GM23248 (cell line): ENCODE results near the gene PPP1R13B. TPM values are rescaled to one million over a fixed set of nuclear protein-coding genes. Genes with fewer than 3 reads are reported as not detected.

Experiments used
- DNase-seq: peaks from one replicate; pipeline ENCODE4 v3.0.0-alpha.2; 2015
- H2AFZ ChIP-seq: fragments of 200-600 bp; sonication (generic); 2 replicates; pipeline ENCODE4 v1.6.1; 2016; ENCODE audit warnings: antibody characterized with exemption
- H3F3A ChIP-seq: fragments of 200-600 bp; sonication (generic); 2 replicates; pipeline ENCODE4 v1.6.1; 2016; ENCODE audit warnings: mild to moderate bottlenecking, antibody characterized with exemption, mixed run types; ENCODE audit not compliant: insufficient read depth
- H3K27ac ChIP-seq: fragments of 200-600 bp; sonication (generic); 2 replicates; pipeline ENCODE4 v1.5.1; 2016; ENCODE audit warnings: mild to moderate bottlenecking
- H3K27me3 ChIP-seq: fragments of 200-600 bp; sonication (generic); replicated peaks from 2 replicates; pipeline ENCODE4 v1.6.1; 2016; ENCODE audit warnings: mild to moderate bottlenecking; ENCODE audit not compliant: insufficient read depth
- H3K36me3 ChIP-seq: fragments of 200-600 bp; sonication (generic); 2 replicates; pipeline ENCODE4 v1.6.1; 2016; ENCODE audit warnings: low read depth, mild to moderate bottlenecking
- H3K4me1 ChIP-seq: fragments of 200-600 bp; sonication (generic); 2 replicates; pipeline ENCODE4 v1.6.1; 2016; ENCODE audit warnings: mild to moderate bottlenecking; ENCODE audit not compliant: insufficient read depth
- H3K4me2 ChIP-seq: fragments of 200-600 bp; sonication (generic); one replicate; pipeline ENCODE4 v1.6.1; 2016; ENCODE audit warnings: mild to moderate bottlenecking; ENCODE audit not compliant: unreplicated experiment
- H3K4me3 ChIP-seq: fragments of 200-600 bp; sonication (generic); 2 replicates; pipeline ENCODE4 v1.5.1; 2016; ENCODE audit warnings: mild to moderate bottlenecking
- H3K79me2 ChIP-seq: fragments of 200-600 bp; sonication (generic); 2 replicates; pipeline ENCODE4 v1.6.1; 2016; ENCODE audit warnings: mild to moderate bottlenecking; ENCODE audit not compliant: insufficient read depth
- H3K9ac ChIP-seq: fragments of 200-600 bp; sonication (generic); 2 replicates; pipeline ENCODE4 v1.6.1; 2016; ENCODE audit warnings: mild to moderate bottlenecking
- H3K9me2 ChIP-seq: fragments of 200-600 bp; sonication (generic); 2 replicates; pipeline ENCODE4 v1.6.1; 2016; ENCODE audit warnings: mixed run types, mild to moderate bottlenecking, moderate library complexity; ENCODE audit not compliant: insufficient read depth
- H3K9me3 ChIP-seq: fragments of 200-600 bp; sonication (generic); one replicate; pipeline ENCODE4 v1.6.1; 2017; ENCODE audit warnings: low read depth
- H4K20me1 ChIP-seq: fragments of 200-600 bp; sonication (generic); 2 replicates; pipeline ENCODE4 v1.6.0; 2016; ENCODE audit not compliant: insufficient read depth
- EZH2 ChIP-seq: fragments of 200-600 bp; sonication (generic); IDR thresholded peaks from 2 replicates; pipeline ENCODE4 v1.6.1; 2018; ENCODE audit warnings: antibody characterized with exemption, mild to moderate bottlenecking; ENCODE audit not compliant: insufficient read depth, poor library complexity, severe bottlenecking
- EZH2phosphoT487 ChIP-seq: fragments of 200-600 bp; sonication (generic); IDR thresholded peaks from 2 replicates; pipeline ENCODE4 v1.6.1; 2018; ENCODE audit warnings: antibody characterized with exemption, moderate library complexity, mild to moderate bottlenecking, low read depth; ENCODE audit not compliant: insufficient read depth
- WGBS, 2 experiments: methylation state at CpG; one replicate each; pipeline ENCODE4 v1.1.6; 2015 to 2017; ENCODE audit warnings: low lambda C conversion rate in 2 of 2, low coverage in 1 of 2; ENCODE audit errors: missing lambda C conversion rate in 2 of 2; 5-methylcytosine and 5-hydroxymethylcytosine counted together
- in situ Hi-C: fragments of 300-500 bp; cut with MboI; formaldehyde crosslinking; loops from 2 replicates; pipeline ENCODE4 v1.15.0; 2020
- polyA plus RNA-seq: library from polyadenylated mRNA; unstranded; fragments of >200 nt; fragmentation: Nextera tagmentation; extraction: Ambion mirVana; gene quantifications from 2 replicates; pipeline ENCODE4 v1.2.1, GENCODE V29; 2016
- total RNA-seq: library from RNA; depleted of rRNA; stranded (reverse); fragments of >200 nt; shearing (Covaris generic); gene quantifications from 2 replicates; pipeline ENCODE4 v1.2.3, GENCODE V29; 2014

PPP1R13B gene
- total and polyA plus RNA-seq, 2 experiments from 2014 or later = 2.0 to 4.6 TPM

DNA sequence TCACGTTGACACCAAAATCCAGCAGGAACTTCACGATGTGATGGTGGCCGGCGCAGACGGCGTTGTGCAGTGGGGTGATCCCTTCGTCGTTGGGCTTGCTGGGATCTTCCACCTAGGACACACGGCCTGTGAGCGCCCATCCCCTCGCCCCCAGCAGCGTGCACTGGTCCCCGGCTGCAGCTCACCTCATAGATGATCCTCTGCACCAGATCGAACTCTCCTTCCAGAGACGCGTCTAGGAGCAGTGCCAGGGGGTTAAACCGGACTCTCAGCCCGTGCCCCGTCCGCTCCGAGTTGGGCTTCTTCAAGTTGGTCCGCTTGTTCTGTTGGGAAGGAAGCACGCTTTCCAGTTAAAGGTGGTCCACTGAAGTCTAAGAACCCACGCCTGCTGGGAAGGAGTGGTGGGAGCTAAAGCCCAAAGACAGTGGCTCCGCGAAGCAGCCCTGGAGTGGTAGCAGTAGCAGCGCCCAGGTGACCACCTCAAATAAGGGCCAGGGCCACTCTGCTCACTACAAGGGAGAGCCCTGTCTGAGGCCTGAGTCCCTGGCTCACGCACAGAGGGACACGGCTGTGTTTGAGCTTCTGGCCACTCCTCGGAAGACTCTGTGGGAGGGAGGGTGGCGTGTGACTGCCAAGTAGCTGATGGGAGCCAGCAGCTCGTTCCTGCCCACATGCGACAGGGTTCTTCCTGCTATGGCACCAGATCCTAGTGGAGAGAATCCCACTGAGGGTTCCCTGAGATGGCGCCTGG lies 108.5 kb downstream of the PPP1R13B start:
- Histone ChIP-seq H3K4me1 (no peaks in the 10 kb centered on the region), H4K20me1 (no peaks in the 10 kb centered on the region), H3K79me2 (no peaks in the 10 kb centered on the region), H3K4me2 (no peak overlapping the region), H3K27ac (no peak overlapping the region), H3K4me3 (no peak overlapping the region), H3K9me3 (no peaks in the 10 kb centered on the region), H3K9me2 (no peaks in the 10 kb centered on the region), H3K9ac (no peak overlapping the region), H2AFZ (no peak overlapping the region), H3F3A (no peaks in the 10 kb centered on the region), H3K27me3 (no peaks in the 10 kb centered on the region), H3K36me3 (no peaks in the 10 kb centered on the region)
- in situ Hi-C loops = no loop called here
- no peak for DNase-seq
- 82 to 83% methylated on average over 31 to 34 of the region's 34 CpGs for WGBS, 2 experiments
- TF ChIP-seq EZH2 (no peak), EZH2phosphoT487 (no peak)

DNA sequence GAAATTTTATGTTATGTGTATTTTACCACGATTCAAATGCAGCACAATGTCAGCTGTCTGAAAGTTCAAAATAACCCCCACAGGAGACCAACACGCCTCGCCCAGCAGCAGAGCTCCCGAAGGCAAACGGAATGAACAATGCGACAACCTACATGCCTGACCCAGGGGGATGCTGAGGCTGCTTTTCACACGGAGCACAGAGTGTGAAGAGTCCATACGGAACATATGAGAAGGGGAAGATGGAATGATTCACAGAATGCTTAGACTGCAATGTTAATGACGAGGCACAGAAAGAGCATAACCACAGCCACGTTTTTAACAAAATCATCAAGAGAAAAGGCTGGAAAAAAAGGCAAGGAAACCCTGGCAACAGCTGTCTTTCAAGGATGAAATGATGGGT lies 109.2 kb downstream of the PPP1R13B start:
- H3K27ac ChIP-seq = no peak overlapping the region
- no peak for DNase-seq
- no peak overlapping the region for H3K4me2 ChIP-seq
- no peaks in the 10 kb centered on the region for H3F3A ChIP-seq
- H3K27me3 ChIP-seq = no peaks in the 10 kb centered on the region
- H3K9me2 ChIP-seq = no peaks in the 10 kb centered on the region
- H3K9me3 ChIP-seq = no peaks in the 10 kb centered on the region
- H3K4me3 ChIP-seq = no peak overlapping the region
- in situ Hi-C loops = no loop called here
- 82 to 88% methylated on average over 10 of the region's 10 CpGs for WGBS, 2 experiments
- no peak overlapping the region for H2AFZ ChIP-seq
- H3K9ac ChIP-seq = no peak overlapping the region
- no peaks in the 10 kb centered on the region for H3K4me1 ChIP-seq
- H3K36me3 ChIP-seq = peaks cover 4% of the 10 kb centered on the region; the same call in 1 of the 2 replicates
- no peaks in the 10 kb centered on the region for H3K79me2 ChIP-seq
- no peaks in the 10 kb centered on the region for H4K20me1 ChIP-seq
- TF ChIP-seq EZH2 (no peak), EZH2phosphoT487 (no peak)

DNA sequence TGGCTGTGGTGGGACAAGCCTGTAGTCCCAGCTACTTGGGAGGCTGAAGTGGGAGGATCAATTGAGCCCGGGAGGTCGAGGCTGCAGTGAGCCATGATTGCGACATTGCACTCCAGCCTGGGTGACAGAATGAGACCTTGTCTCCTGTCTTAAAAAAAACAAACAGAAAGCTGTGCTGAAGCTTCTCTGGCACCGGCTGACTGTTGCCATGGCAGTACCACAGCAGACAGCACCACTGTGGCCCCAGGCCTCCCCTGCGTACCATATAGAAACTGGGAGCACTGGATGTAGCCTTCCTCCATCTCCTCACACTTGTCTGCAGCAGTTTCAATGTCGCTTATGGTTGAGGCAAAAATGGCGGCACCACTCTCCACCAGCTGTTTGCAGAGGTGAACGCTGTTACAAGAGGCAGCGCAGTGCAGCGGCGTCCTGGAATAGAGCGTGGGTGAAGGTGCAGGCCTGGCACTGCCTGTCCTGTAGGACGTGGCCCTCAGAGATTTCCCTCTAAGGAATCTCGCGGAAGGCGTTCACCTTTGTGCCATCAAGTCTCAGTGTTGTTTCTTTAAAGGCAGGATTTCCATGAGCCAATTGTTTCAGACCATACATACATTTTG lies 109.8 kb downstream of the PPP1R13B start:
- in situ Hi-C loops = no loop called here
- Histone ChIP-seq H3F3A (no peaks in the 10 kb centered on the region), H3K9me2 (no peaks in the 10 kb centered on the region), H3K27me3 (no peaks in the 10 kb centered on the region), H3K4me3 (no peak overlapping the region), H3K27ac (no peak overlapping the region), H3K4me1 (no peaks in the 10 kb centered on the region), H3K36me3 (peaks cover 9% of the 10 kb centered on the region; the same call in 1 of the 2 replicates), H3K4me2 (no peak overlapping the region), H3K9ac (no peak overlapping the region), H4K20me1 (no peaks in the 10 kb centered on the region), H2AFZ (no peak overlapping the region), H3K9me3 (no peaks in the 10 kb centered on the region), H3K79me2 (no peaks in the 10 kb centered on the region)
- WGBS, 2 experiments = 94 to 95% methylated on average over 16 of the region's 16 CpGs
- no peak for TF ChIP-seq EZH2phosphoT487
- TF ChIP-seq EZH2 = no peak
- DNase-seq = no peak

DNA sequence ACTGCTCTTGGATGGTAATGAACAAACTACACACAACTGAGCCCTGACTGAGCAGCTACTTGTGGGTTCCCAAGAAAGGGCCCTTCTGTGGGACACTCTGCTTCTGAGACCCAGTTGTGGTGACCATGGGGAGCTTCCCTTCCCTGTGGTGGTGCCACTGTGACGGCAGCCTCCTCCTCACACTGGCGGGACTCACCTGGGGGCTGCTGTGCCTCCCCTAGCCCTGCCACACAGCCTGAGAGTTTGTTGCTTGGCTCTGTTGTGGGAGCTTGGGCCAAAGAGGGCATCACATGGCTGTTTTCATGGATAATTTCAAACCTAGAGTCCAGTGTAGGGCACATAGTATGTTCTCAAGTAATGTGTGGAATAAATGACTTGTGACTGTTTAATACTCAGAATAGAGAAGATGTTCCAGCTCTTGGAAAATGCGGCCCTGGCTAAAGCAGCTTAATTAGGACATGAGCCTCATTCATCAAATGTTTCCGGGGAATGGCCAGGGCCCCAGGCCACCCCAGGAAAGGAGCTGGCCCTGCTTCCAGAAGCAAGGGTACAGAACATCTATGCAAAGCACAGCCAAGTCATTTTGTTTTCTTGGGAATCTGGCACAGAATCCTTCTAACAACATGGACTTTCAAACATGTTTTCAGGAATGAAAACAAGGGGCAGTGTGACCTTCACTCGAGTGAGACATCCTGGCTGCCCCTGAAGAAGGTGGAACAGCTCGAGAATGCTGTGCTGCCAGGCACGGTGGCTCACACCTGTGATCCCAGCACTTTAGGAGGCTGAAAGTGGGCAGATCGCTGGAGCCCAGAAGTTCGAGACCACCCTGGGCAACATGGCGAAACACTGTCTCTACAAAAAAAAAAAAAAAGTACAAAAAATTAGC lies 110.6 kb downstream of the PPP1R13B start:
- no peaks in the 10 kb centered on the region for H3K9me3 ChIP-seq
- no peaks in the 10 kb centered on the region for H3K79me2 ChIP-seq
- in situ Hi-C loops = no loop called here
- no peak overlapping the region for H3K9ac ChIP-seq
- H3K9me2 ChIP-seq = no peaks in the 10 kb centered on the region
- H3K4me3 ChIP-seq = no peak overlapping the region
- H3K4me1 ChIP-seq = no peaks in the 10 kb centered on the region
- 60 to 65% methylated on average over 10 of the region's 10 CpGs for WGBS, 2 experiments
- no peak overlapping the region for H3K27ac ChIP-seq
- no peaks in the 10 kb centered on the region for H4K20me1 ChIP-seq
- no peak for TF ChIP-seq EZH2
- TF ChIP-seq EZH2phosphoT487 = no peak
- no peak overlapping the region for H3K4me2 ChIP-seq
- H2AFZ ChIP-seq = no peak overlapping the region
- no peak for DNase-seq
- H3K36me3 ChIP-seq = peaks cover 9% of the 10 kb centered on the region; the same call in 1 of the 2 replicates
- H3K27me3 ChIP-seq = no peaks in the 10 kb centered on the region
- H3F3A ChIP-seq = no peaks in the 10 kb centered on the region
